GM23338 (cell line): Measurements from ENCODE around the gene IMPACT. TPM values are rescaled to one million over a fixed set of nuclear protein-coding genes. Genes with fewer than 3 reads are reported as not detected.

Source experiments
- ATAC-seq: fragments of 200-7000 bp; cut with Tn5 transposase; 3 replicates; pipeline ENCODE4 v1.9.1; 2020
- DNase-seq: peaks from one replicate; pipeline ENCODE4 v3.0.0-alpha.2; 2015; ENCODE audit warnings: low spot score
- H2AFZ ChIP-seq: fragments of 200-600 bp; sonication (generic); 2 replicates; pipeline ENCODE4 v1.8.0; 2016; ENCODE audit warnings: antibody characterized with exemption, mild to moderate bottlenecking, moderate library complexity
- H3F3A ChIP-seq: fragments of 200-600 bp; sonication (generic); replicated peaks from 2 replicates; pipeline ENCODE4 v1.8.0; 2017; ENCODE audit warnings: antibody characterized with exemption, mixed run types, low read depth
- H3K27ac ChIP-seq: fragments of 200-600 bp; sonication (generic); 2 replicates; pipeline ENCODE4 v1.6.1; 2016; ENCODE audit warnings: low read depth
- H3K27me3 ChIP-seq: fragments of 200-600 bp; sonication (generic); 2 replicates; pipeline ENCODE4 v1.8.0; 2016; ENCODE audit warnings: mild to moderate bottlenecking, mixed run types, moderate library complexity; ENCODE audit not compliant: insufficient read depth
- H3K36me3 ChIP-seq: fragments of 200-600 bp; sonication (generic); 2 replicates; pipeline ENCODE4 v1.8.0; 2016; ENCODE audit warnings: mild to moderate bottlenecking; ENCODE audit not compliant: insufficient read depth
- H3K4me1 ChIP-seq: fragments of 200-600 bp; sonication (generic); 2 replicates; pipeline ENCODE4 v1.8.0; 2016; ENCODE audit warnings: mild to moderate bottlenecking, moderate library complexity; ENCODE audit not compliant: insufficient read depth
- H3K4me2 ChIP-seq: fragments of 200-600 bp; sonication (generic); 2 replicates; pipeline ENCODE4 v1.7.1; 2017; ENCODE audit warnings: mixed run types
- H3K4me3 ChIP-seq: fragments of 200-600 bp; sonication (generic); 2 replicates; pipeline ENCODE4 v1.6.1; 2016; ENCODE audit warnings: mixed run types
- H3K79me2 ChIP-seq: fragments of 200-600 bp; sonication (generic); replicated peaks from 2 replicates; pipeline ENCODE4 v1.8.0; 2017; ENCODE audit warnings: mild to moderate bottlenecking; ENCODE audit not compliant: insufficient read depth
- H3K9me2 ChIP-seq: fragments of 200-600 bp; sonication (generic); 2 replicates; pipeline ENCODE4 v1.8.0; 2017; ENCODE audit not compliant: insufficient read depth
- H4K20me1 ChIP-seq: fragments of 200-600 bp; sonication (generic); replicated peaks from 2 replicates; pipeline ENCODE4 v1.8.0; 2017; ENCODE audit warnings: mild to moderate bottlenecking; ENCODE audit not compliant: insufficient read depth
- H3K27ac Mint-ChIP-seq: 2 replicates; pipeline ENCODE4 v1.8.0; 2020; ENCODE audit warnings: inconsistent platforms, mild to moderate bottlenecking, moderate library complexity, mixed read lengths
- H3K27me3 Mint-ChIP-seq: 3 replicates; pipeline ENCODE4 v1.8.0; 2022; ENCODE audit warnings: low read depth, mild to moderate bottlenecking, moderate library complexity, mixed read lengths, inconsistent platforms; ENCODE audit not compliant: insufficient read depth, poor library complexity
- H3K36me3 Mint-ChIP-seq: 3 replicates; pipeline ENCODE4 v1.8.0; 2021; ENCODE audit warnings: low read depth, mild to moderate bottlenecking, inconsistent platforms, moderate library complexity, mixed read lengths
- H3K4me1 Mint-ChIP-seq: 3 replicates; pipeline ENCODE4 v1.8.0; 2020; ENCODE audit warnings: mild to moderate bottlenecking, inconsistent platforms, mixed read lengths
- H3K4me3 Mint-ChIP-seq: 3 replicates; pipeline ENCODE4 v1.8.0; 2021; ENCODE audit warnings: moderate library complexity, mild to moderate bottlenecking, inconsistent platforms, mixed read lengths
- H3K9me3 Mint-ChIP-seq: 3 replicates; pipeline ENCODE4 v1.8.0; 2020; ENCODE audit warnings: moderate library complexity, mild to moderate bottlenecking, inconsistent platforms, mixed read lengths
- CREB1 ChIP-seq: fragments of 250-450 bp; sonication (Bioruptor Pico); IDR thresholded peaks from 2 replicates; pipeline ENCODE4 v1.5.0; 2020; ENCODE audit warnings: low read depth, mild to moderate bottlenecking, moderate library complexity
- ETS1 ChIP-seq: IDR thresholded peaks from 2 replicates; pipeline ENCODE4 v1.6.1; 2016; ENCODE audit warnings: antibody characterized with exemption
- EZH2 ChIP-seq: fragments of 200-600 bp; sonication (generic); IDR thresholded peaks from one replicate; pipeline ENCODE4 v1.8.0; 2017; ENCODE audit warnings: antibody characterized with exemption, mild to moderate bottlenecking, low read depth; ENCODE audit not compliant: unreplicated experiment
- EZH2phosphoT487 ChIP-seq: fragments of 200-600 bp; sonication (generic); IDR thresholded peaks from one replicate; pipeline ENCODE4 v1.8.1; 2018; ENCODE audit warnings: antibody characterized with exemption; ENCODE audit not compliant: unreplicated experiment
- JUNB ChIP-seq: IDR thresholded peaks from one replicate; pipeline ENCODE4 v1.6.1; 2016; ENCODE audit warnings: antibody characterized with exemption; ENCODE audit not compliant: unreplicated experiment
- NANOG ChIP-seq: IDR thresholded peaks from 2 replicates; pipeline ENCODE4 v1.6.1; 2016; ENCODE audit warnings: antibody characterized with exemption, borderline replicate concordance
- POLR2AphosphoS5 ChIP-seq: IDR thresholded peaks from 2 replicates; pipeline ENCODE4 v1.6.1; 2016; ENCODE audit warnings: antibody characterized with exemption, low read depth
- STAT1 ChIP-seq: IDR thresholded peaks from one replicate; pipeline ENCODE4 v1.6.1; 2016; ENCODE audit warnings: antibody characterized with exemption; ENCODE audit not compliant: unreplicated experiment
- ZNF331 ChIP-seq: fragments of 250-450 bp; sonication (Bioruptor Pico); IDR thresholded peaks from 2 replicates; pipeline ENCODE4 v1.5.0; 2020; ENCODE audit warnings: low read depth, mild to moderate bottlenecking, moderate library complexity
- ZNF462 ChIP-seq: fragments of 250-450 bp; sonication (Bioruptor Pico); IDR thresholded peaks from 2 replicates; pipeline ENCODE4 v1.5.0; 2020; ENCODE audit warnings: mild to moderate bottlenecking, moderate library complexity
- polyA plus RNA-seq: library from polyadenylated mRNA; unstranded; fragments of >200 nt; fragmentation: Nextera tagmentation; extraction: Ambion mirVana; gene quantifications from 2 replicates; pipeline ENCODE4 v1.2.1, GENCODE V29; 2016
- total RNA-seq: library from RNA; depleted of rRNA; stranded (reverse); fragments of >200 nt; shearing (Covaris generic); gene quantifications from 2 replicates; pipeline ENCODE4 v1.2.3, GENCODE V29; 2014
- TF ChIP-seq, protein P1 (sequence below): IDR thresholded peaks from one replicate; pipeline ENCODE4 v1.6.1; 2018; ENCODE audit warnings: antibody characterized with exemption; ENCODE audit not compliant: unreplicated experiment

The IMPACT gene
- total and polyA plus RNA-seq, 2 experiments from 2014 or later, result 42.1 to 47.6 TPM

- peaks cover 39% of the 10 kb centered on the region for H3K4me1 Mint-ChIP-seq
- Histone ChIP-seq H4K20me1 (no peaks in the 10 kb centered on the region), H3K27ac (no peak overlapping the region), H3K4me2 (peak overlapping the region; percentile 80), H3K9me2 (no peaks in the 10 kb centered on the region), H3K79me2 (peaks cover 60% of the 10 kb centered on the region), H3F3A (peaks cover 5% of the 10 kb centered on the region; the same call in 1 of the 2 replicates), H3K36me3 (no peaks in the 10 kb centered on the region), H3K4me3 (peak overlapping the region; percentile 58), H3K4me1 (peaks cover 56% of the 10 kb centered on the region), H2AFZ (no peak overlapping the region), H3K27me3 (no peaks in the 10 kb centered on the region)
- H3K27ac Mint-ChIP-seq, result peak overlapping the region; percentile 52; the same call in 1 of the 2 replicates
- peaks cover 12% of the 10 kb centered on the region for H3K36me3 Mint-ChIP-seq
- ATAC-seq (no peak), DNase-seq (no peak)
- H3K9me3 Mint-ChIP-seq, result no peaks in the 10 kb centered on the region
- TF ChIP-seq POLR2AphosphoS5, result no peak
- no peak for TF ChIP-seq EZH2
- no peak for TF ChIP-seq ZNF462
- no peak for TF ChIP-seq CREB1 (CRISPR knock-in tag)
- no peak for TF ChIP-seq NANOG
- TF ChIP-seq, protein P1, sequence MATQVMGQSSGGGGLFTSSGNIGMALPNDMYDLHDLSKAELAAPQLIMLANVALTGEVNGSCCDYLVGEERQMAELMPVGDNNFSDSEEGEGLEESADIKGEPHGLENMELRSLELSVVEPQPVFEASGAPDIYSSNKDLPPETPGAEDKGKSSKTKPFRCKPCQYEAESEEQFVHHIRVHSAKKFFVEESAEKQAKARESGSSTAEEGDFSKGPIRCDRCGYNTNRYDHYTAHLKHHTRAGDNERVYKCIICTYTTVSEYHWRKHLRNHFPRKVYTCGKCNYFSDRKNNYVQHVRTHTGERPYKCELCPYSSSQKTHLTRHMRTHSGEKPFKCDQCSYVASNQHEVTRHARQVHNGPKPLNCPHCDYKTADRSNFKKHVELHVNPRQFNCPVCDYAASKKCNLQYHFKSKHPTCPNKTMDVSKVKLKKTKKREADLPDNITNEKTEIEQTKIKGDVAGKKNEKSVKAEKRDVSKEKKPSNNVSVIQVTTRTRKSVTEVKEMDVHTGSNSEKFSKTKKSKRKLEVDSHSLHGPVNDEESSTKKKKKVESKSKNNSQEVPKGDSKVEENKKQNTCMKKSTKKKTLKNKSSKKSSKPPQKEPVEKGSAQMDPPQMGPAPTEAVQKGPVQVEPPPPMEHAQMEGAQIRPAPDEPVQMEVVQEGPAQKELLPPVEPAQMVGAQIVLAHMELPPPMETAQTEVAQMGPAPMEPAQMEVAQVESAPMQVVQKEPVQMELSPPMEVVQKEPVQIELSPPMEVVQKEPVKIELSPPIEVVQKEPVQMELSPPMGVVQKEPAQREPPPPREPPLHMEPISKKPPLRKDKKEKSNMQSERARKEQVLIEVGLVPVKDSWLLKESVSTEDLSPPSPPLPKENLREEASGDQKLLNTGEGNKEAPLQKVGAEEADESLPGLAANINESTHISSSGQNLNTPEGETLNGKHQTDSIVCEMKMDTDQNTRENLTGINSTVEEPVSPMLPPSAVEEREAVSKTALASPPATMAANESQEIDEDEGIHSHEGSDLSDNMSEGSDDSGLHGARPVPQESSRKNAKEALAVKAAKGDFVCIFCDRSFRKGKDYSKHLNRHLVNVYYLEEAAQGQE, result no peak
- TF ChIP-seq EZH2phosphoT487, result no peak
- TF ChIP-seq ETS1, result no peak
- TF ChIP-seq JUNB, result no peak
- no peak for TF ChIP-seq STAT1
- TF ChIP-seq ZNF331 (CRISPR knock-in tag), result no peak
- H3K27me3 Mint-ChIP-seq, result peaks cover 2% of the 10 kb centered on the region
- peak overlapping the region; percentile 92 for H3K4me3 Mint-ChIP-seq
Measured at GRCh38 chr18:24396082-24396633, 30.3 kb upstream of the IMPACT start.
